HG03066 (cell line): Measurements from ENCODE around the gene RASGEF1C.

Experiments
- ATAC-seq: cut with Tn5 transposase; IDR thresholded peaks from one replicate; pipeline ENCODE4 v1.9.1; 2021; ENCODE audit warnings: low read depth; ENCODE audit not compliant: unreplicated experiment

The RASGEF1C gene

DNA sequence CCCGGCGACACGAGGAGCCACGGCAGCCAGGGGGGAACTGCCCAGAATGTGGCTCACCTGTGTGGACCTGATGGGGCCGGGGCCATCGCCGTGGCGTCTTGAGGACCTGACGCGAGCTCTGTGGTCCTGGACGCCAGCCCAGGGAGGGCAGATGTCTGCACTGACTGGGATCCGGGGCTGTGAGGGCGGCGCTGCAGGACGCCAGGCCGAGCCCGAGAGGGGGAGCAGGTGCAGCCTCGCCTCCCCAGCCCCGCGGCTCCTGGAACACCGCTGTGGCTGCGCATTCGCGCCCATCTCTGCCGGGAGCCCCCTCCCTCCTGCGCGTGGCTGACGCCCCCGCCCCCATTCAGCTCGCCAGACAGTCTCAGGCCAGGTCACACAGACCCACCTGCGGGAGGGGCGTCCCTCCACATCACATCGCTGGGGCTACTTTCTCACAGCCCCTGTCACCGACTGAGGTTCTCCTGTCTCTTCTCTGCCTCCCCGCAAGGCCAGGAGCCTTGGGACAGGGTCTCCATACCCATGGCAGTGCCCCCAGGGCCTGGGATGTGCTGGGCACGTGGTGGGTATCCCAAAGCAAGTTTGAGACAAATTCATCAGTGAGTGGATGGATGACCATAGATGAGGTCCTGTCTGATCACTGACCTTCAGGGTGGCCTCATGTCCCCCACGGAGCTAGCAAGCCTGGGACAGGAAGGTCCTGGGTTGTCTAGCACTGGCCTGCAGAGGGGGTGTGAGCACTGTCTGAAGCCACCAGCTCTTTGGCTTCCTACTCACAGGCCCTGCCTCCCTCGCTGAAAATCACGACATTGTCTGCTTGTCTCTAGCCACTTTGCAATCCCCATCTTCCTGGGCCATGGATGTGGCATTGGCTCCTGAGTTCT, 47.3 kb downstream of the RASGEF1C start:
- ATAC-seq = no peak

DNA sequence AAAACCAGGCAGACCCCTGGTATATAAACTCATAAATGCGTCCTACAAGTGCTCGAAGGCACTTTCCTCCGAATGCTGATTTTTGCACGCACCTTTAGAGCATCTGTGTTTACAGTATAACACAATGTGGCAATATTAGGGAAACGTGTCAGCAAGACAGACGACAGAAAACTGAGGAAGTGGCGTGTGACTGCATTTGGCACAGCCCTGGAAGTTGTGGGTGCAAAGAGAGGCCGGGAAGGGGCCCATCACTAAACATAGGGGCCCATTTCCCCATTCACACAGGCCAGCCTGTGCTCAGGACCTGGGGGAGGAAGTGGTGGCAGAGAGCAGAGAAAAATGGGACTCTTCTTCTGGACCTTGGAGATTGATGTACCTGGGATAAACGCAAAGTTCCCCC, 48.2 kb downstream of the RASGEF1C start:
- no peak for ATAC-seq

DNA sequence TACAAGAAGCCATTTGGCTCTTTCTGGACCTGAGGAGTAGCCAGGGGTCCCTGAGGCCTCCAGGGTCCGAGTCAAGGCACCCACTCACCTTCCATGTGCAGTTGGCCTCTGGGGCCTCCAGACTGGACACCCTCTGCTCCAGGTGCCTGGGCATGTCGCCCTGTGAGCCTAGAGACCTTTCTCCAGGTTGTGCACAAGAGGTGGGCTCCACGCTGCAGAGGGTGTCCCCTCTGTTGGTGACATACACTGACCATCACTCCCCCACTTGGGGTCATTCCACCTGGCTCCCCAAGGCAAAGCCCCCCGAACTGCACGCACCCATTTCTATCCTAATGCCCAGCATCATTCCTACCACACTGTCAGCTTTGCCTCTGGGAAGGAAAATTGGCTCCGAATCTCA, 48.8 kb downstream of the RASGEF1C start:
- no peak for ATAC-seq

DNA sequence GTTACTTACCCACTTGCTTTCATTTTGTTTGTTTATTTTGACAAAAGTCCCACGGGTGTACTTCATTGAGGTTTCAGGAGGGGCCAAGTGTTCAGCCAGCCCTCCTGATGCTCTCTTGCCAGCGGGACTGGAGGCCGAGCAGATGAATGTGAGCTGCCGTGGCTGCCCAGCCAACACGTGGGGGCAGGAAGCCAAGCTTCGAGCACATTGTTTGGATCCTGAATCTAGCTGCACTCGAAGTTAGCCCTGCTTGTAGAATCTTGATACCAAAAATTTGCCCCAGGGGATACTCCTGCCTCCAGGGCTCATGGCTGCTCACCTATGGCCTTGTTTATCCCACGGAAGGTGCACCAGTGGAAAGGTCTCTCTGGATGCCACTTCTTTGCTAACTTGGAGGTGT, 49.3 kb downstream of the RASGEF1C start:
- no peak for ATAC-seq

DNA sequence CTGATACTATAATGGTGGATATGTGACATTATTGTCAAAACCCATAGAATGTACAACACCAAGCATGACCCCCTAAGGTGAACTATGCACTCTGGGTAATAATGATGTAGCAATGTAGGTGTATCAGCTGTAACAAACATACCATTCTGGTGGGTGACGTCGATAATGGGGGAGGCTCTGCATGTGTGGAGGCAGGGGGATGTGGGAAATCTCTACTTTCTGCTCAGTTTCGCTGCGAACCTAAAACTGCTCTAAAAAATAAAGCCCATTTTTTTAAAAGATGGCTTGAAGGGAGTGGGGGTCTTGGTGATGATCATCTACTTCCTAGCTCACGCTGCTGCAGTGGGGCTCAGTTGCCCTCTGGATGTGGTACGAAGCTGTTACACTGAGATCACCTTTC, 51.1 kb downstream of the RASGEF1C start:
- no peak for ATAC-seq

DNA sequence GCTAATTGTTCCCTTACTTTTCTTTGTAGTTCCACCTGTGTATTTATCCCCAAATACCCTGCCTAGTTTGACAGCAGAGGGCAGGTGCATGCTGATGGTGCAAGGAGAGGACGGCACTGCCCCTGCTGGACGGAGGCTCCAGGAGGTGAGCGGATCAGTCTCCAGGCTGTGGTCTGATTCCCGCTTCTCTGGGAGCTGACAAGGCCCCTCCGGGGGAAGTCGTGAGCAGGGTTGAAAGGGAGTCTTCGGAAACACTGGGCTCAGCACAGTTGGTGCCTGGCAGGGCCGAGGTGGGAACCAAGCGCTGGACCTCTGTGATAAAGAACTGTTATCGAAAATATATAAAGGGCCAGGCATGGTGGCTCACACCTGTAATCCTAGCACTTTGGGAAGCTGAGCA, 52.9 kb downstream of the RASGEF1C start:
- ATAC-seq = no peak

DNA sequence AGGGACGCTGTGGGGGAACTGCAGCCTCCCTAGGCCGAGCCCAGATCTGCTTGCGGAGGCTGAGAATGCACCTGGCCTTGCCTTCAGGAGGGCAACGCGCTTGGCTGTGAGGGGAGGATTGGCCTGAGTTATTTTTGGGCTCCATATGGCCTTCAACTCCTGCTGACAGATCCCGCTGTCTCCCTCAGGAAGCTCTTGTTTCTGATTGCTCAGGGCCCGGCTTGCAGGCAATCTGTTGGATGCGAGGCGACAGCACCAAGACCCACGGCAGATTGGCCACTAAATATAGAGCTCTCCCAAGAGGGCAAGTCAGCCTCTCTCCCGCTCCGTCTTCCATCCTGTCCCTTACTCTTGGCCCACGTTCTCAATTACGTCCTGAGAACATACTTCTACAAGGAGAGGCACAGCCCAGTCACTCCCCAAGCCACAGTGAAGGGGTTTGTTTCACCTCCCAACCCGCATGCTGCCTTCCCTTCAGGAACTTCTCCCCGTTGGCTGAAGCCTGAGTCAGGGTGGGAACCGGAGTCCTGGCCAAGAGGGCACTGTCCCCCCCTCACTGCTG, 53.6 kb downstream of the RASGEF1C start:
- no peak for ATAC-seq

DNA sequence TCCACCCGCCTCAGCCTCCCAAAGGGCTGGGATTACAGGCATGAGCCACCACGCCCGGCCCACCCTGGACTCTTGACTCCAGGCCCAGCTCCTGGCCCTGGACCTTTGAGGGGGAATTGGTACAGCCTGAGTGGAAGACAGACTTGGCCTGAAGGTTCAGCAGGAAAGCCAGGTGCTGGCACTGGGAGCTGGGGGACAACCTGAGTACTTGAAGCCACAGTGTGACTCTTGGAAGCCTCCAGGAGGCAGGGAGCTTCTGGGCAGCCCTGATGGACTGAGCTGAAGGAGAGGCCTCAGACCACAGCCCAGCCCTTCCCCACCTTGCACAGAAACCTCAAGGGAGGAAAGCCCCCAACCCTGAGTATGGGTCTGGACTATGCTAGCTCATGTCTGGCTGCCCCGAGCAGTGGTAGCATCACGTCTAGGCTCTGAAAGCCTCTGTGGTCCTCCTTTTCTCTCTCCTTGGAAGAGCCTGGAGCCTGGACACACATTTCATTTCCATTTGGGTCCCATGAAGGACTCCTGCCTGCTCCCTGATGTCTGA, 54.1 kb downstream of the RASGEF1C start:
- ATAC-seq = no peak

DNA sequence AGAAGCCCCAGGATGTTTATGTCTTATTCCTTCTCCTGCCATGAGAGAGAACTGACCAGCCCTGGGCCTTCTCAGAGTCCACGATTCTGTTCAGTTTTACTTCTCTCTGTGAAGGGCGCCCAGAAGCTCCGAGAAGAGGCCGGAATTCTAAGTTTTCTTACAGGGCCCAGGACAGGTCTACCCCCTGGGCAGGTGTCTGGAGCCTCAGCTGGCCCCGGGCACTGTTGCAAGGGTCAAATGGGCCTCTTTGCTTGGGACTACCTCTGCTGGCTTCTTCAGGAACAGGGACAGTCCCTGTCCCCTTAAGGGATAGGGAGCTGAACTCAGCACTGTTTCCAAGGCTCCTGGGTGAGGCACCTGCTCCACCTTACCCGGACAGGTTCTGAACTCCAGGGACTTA, 55.0 kb downstream of the RASGEF1C start:
- no peak for ATAC-seq

DNA sequence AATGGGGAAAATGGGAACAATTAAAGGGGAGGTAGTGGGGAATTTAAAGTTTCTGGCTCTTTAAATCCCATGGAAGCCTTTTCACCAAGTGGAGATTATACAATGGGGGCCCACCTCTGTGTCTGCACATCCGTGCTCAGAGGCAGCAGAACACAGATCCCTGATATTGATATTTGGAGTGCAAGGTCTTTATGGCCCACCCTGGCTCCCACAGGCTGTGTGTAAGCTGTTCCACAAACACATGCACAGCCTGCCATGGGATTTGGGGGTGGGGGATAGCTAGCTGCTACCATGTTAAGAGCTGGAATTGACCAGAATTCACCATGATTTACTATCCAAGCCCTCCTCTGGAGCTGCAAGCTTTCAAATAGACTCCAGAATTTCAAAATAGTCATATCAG, 55.9 kb downstream of the RASGEF1C start:
- ATAC-seq = no peak

DNA sequence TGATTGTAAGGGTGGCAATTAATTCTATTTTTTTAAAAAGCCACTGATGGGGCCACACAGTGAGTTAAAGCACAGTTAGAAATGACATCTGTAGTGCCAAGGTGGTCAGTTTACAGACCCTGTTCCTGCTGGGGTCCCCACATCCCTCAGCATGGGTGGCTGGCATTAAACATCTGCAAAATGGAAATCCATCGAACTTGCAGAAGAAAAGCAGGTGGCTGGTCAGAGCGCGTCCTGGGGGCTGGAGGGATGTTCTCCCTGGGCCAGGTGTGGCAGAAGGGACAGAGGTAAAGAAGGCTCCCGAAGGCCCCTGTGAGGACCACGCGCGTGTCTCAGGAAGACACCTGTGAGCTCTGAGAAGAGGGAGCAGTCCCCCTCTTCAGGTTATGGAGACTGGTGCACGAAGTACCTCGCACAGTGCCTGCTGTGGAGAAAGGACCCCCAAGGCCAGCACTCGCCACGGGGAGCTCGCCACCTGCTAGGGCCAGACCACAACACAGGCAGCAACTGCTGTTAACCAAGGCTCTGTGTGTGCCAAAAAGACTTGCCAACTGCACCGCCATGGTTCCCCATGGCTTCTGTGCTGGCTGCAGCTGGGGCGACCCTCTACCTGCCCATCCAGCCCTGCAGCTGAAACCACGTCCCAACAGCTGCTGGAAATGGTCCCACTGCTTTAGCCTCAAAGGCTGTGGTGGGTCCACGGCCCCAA, 65.2 kb downstream of the RASGEF1C start:
- ATAC-seq = no peak

DNA sequence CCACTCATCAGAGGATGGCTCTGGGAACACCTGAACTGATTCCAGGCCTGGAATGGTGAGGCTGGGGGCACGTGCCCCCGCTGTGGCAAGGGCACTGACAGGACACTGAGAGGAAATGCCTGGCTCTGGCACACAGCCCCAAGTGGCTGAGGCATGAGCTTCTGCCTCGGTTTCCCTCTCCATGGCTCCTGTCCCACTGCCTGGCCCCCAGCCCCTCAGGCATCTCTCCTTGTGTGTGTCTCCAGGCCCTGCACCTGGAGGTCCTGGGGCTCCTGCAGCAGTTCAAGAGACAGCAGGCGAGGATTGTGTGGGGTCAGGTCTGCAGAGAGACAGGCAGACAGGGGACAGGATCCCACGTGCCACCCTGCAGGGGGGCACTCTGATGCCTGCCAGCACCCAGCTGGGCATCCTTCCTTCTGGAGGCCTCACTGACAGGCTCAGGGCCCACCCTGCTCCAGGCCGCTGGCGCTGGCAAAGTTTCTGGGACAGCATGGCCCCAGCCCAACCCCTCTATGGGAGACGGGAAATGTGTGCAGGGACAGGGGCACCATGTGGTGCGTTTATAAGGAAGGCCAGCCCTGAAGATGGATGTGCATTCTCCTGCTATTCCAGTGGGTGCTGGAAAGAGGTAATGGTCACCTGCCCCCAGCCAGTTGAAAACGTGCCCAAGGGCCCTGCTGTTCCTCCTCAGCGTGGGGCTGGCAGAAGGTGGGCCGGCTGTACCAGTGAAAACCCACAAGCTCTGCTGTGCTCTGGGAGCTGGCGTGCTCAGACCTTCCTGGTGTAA, 66.0 kb downstream of the RASGEF1C start:
- no peak for ATAC-seq

DNA sequence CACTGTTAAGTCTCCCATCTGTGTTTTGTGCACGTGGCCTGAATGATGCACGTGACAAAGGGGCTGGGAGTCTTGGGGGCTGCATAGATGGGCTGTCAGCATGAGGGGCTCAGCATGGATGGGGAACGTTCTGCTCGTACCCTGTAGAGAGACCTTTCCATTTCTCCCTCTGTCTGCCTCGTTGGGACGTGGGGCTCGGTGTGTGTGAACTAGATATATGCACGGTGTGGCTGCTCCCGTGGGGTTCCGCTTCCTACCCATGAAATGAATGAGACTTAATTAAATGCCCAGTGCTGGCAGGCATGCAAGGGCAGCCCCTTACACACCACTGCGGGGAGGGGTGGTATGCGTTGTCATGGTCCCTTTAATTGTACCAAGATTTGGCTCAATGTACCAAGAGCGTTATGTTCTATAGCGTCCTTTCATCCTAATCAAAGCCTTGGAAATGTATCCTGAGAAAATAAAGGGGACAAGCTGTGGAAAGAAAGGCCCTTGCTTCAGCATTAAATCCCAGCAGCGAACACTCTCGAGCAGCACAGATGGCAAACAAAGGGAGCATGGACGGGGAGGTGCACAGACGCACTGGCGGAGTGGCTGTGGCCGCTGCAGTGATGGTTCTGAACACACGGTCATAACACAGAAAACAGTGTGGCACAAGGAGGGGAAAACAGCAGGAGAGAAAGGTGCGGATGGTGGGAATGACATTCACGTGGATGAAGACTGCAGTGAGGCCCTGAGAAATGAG, 66.8 kb downstream of the RASGEF1C start:
- no peak for ATAC-seq

DNA sequence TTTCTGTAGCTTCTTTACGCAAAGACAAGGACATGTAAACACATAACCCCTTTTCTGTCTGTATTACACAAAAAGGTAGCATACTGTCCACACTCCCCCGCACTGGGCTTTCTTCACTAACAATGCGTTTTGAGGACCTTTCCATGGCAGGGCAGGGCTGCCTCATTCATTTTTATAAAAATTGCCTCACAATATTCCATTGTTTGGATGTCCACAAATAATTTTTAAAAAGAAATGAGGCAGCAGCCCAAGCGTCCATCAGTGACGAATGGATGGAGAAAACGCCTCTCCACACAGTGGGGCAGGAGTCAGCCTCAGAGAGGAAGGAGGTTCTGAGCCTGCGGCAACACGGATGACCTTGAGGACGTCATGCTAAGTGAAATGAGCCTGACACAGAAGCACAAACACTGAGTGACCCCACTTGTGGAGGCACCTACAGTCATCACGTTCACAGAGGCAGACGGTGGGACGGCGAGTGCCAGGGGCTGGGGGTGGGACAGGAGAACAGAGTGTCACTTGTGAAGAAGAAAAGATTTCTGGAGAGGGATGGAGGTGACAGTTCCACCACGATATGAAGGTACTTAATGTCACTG, 67.8 kb downstream of the RASGEF1C start:
- ATAC-seq = no peak

DNA sequence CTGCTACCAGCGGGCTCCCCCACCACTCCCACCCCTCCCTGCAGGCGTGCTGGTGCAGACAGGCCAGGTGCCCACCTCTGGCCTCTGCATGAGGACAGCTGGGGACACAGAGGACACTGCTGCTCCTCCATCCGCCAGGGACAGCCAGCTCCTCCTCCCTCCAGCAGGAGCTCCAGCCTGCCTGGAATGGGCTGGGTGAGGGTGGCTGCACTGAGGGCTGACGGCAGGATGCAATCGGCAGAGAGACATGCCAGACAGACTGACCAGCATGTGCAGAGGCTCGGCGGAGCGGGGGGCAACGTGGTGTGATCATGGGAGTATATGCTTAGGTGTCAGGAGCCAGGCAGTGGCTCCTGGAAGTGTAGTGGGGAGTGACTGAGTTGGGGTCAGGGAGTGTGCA, 68.4 kb downstream of the RASGEF1C start:
- no peak for ATAC-seq

DNA sequence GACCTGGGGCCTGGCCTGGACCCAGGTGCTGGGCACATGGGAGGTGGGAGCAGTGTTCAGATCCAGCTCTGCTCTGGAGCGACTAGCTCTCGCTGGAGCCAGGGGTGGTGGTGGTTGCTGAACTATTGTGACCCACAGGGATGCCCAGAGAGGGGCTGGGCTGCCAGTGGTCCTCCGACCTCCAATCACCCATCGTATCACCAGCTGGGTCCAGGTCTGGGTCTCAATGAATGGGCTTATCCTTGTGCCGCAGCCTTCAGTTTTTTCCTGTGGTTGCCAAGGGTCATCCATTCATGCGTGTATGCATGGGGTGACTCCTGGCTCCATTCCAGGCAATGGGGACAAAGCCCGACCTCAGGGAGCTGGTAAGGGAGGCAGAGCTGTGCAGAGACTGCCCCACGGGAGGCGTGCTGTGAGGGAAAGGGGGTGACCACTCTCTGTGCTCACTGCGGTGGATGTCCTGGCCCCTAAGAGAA, 68.9 kb downstream of the RASGEF1C start:
- no peak for ATAC-seq

DNA sequence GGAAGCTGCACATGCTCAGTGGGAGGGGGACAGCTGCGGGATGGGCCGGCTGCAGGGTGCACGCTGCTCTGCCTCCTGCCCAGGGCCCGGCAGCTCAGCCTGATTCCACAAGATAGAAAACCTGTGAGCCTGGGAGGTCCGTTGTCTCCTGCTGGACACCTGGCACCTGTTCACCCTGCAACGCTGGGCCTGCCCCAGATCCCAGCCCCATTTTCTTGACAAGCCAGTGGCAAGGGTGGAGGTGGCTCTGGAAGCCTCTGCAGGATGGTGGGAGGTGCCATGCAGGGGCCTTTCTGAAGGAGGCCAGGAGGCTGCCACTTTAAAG, 69.3 kb downstream of the RASGEF1C start:
- no peak for ATAC-seq

DNA sequence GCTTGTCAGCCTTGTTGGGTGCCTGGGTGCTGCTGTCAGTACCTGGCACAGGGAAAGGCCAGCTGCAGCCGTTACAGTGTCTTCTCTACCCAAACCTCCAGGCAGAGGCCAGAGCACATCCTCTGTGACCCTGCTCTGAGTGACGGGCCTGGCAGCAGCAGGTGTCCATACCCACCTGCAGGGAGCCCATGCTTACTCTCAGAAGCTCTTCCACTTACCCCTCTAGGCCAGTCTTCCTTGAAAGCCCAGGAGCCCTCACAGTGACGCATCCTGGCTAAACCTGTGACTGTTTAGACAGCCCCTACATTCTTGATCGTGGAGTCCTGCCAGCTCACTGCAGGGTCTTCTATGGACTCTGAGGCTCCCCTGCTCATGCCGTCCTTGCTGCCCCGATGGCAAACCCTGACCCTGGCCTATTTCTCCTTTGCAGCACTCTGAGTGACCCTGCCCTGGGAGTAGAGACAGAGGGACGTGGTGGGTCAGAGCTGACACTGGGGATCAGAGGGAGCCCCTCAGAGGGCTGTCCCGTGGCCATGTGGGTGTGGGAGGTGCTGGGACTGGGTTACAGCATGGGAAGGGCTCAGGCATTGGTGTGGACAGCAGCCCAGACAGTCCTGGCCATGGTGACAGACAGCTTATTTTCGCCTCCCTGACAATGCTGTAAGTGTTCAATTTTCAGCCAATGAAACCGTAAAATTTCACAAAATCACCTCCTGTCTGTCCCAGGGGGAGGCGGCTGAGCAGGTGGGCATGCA, 69.9 kb downstream of the RASGEF1C start:
- ATAC-seq = no peak
